ENCODE measurements around the gene PLEKHO2.

PLEKHO2 gene

GRCh38 chr15:64825431-64826294 is 16.1 kb upstream of the PLEKHO2 start, which contains the start of gene PIF1:
TSS of gene PIF1 (minus strand) at chr15:64825647. CDS start at chr15:64824335, 1,312 bp downstream.
- DNase-seq: peak in 50 of 51 donors; percentile 17 to 95 (median 74)

- DNase-seq: no peak
These were observed 12.7 kb upstream of the PLEKHO2 start for GRCh38 chr15:64828985-64829384.

GRCh38 chr15:64833690-64834089 is 8.0 kb upstream of the PLEKHO2 start:
- DNase-seq: no peak

- DNase-seq: peak in 1 of 51 donors; percentile 5
These were observed 5.6 kb upstream of the PLEKHO2 start for GRCh38 chr15:64836023-64836536.

- peak in 1 of 51 donors; percentile 20 for DNase-seq
These were observed 4.2 kb upstream of the PLEKHO2 start for GRCh38 chr15:64837502-64837901.

- no peak for DNase-seq
These were observed 713 bp upstream of the PLEKHO2 start for GRCh38 chr15:64841060-64841343.

- peak in 2 of 51 donors; percentile 36 to 42 for DNase-seq
These were observed 603 bp downstream of the PLEKHO2 start for GRCh38 chr15:64842096-64842939.

- peak in 4 of 51 donors; percentile 21 to 40 (median 28) for DNase-seq
These were observed 1.4 kb downstream of the PLEKHO2 start for GRCh38 chr15:64842986-64843561.

- peak in 2 of 51 donors; percentile 11 to 17 for DNase-seq
These were observed 2.3 kb downstream of the PLEKHO2 start for GRCh38 chr15:64843991-64844390.

- no peak for DNase-seq
These were observed 2.9 kb downstream of the PLEKHO2 start for GRCh38 chr15:64844576-64845145.

GRCh38 chr15:64845183-64845611 is 3.5 kb downstream of the PLEKHO2 start:
- DNase-seq: peak in 33 of 51 donors; percentile 19 to 84 (median 55)

GRCh38 chr15:64845831-64846595 is 4.3 kb downstream of the PLEKHO2 start:
- DNase-seq: no peak

GRCh38 chr15:64847016-64847415 is 5.3 kb downstream of the PLEKHO2 start:
- no peak for DNase-seq

- no peak for DNase-seq
These were observed 5.7 kb downstream of the PLEKHO2 start for GRCh38 chr15:64847448-64847847.

GRCh38 chr15:64847876-64848716 is 6.4 kb downstream of the PLEKHO2 start:
- DNase-seq: no peak

GRCh38 chr15:64850778-64851502 is 9.2 kb downstream of the PLEKHO2 start:
- DNase-seq: no peak

GRCh38 chr15:64851503-64851840 is 9.8 kb downstream of the PLEKHO2 start:
- no peak for DNase-seq

GRCh38 chr15:64854041-64854440 is 12.3 kb downstream of the PLEKHO2 start:
- DNase-seq: peak in 2 of 51 donors; percentile 19 to 46

GRCh38 chr15:64854526-64854925 is 12.8 kb downstream of the PLEKHO2 start:
- DNase-seq: peak in 2 of 51 donors; percentile 11 to 29

Measured in hypothalamus (tissue), 51 donors.